Trophoblast cell (in vitro differentiated cells and primary cell): ENCODE measurements around the gene RGS10.

ENCODE experiments used
- DNase-seq, 2 donors: peaks; one replicate each; pipeline ENCODE4 v3.0.0-alpha.2; 2016
- H2AFZ ChIP-seq: 2 replicates; pipeline ENCODE4 v1.6.1; 2013; ENCODE audit warnings: low read length, moderate library complexity, mild to moderate bottlenecking; ENCODE audit not compliant: insufficient read depth, poor library complexity
- H2AK5ac ChIP-seq: 2 replicates; pipeline ENCODE4 v1.6.1; 2013; ENCODE audit warnings: mild to moderate bottlenecking, low read length
- H2BK120ac ChIP-seq: 2 replicates; pipeline ENCODE4 v1.6.1; 2013; ENCODE audit warnings: low read length, mild to moderate bottlenecking, moderate library complexity; ENCODE audit not compliant: insufficient read depth, poor library complexity
- H2BK12ac ChIP-seq: 2 replicates; pipeline ENCODE4 v1.6.1; 2013; ENCODE audit warnings: mild to moderate bottlenecking, low read length, moderate library complexity
- H2BK5ac ChIP-seq: 2 replicates; pipeline ENCODE4 v1.6.1; 2013; ENCODE audit warnings: low read length, low read depth, moderate library complexity, mild to moderate bottlenecking; ENCODE audit not compliant: poor library complexity
- H3K14ac ChIP-seq: 2 replicates; pipeline ENCODE4 v1.6.1; 2013; ENCODE audit warnings: mild to moderate bottlenecking, low read length
- H3K18ac ChIP-seq: 2 replicates; pipeline ENCODE4 v1.6.1; 2013; ENCODE audit warnings: mild to moderate bottlenecking, low read length
- H3K23ac ChIP-seq: 2 replicates; pipeline ENCODE4 v1.6.1; 2013; ENCODE audit warnings: low read length
- H3K27ac ChIP-seq: 2 replicates; pipeline ENCODE4 v1.5.1; 2013; ENCODE audit warnings: low read depth, mild to moderate bottlenecking, inconsistent platforms, low read length, moderate library complexity
- H3K27me3 ChIP-seq: 2 replicates; pipeline ENCODE4 v1.6.1; 2013; ENCODE audit warnings: inconsistent platforms, mild to moderate bottlenecking, low read length, moderate library complexity; ENCODE audit not compliant: insufficient read depth
- H3K36me3 ChIP-seq, 2 experiments: 1 replicate in 1 of 2; 2 replicates in 1 of 2; pipeline ENCODE4 v1.6.1; 2013; ENCODE audit warnings: low read length in 2 of 2, mild to moderate bottlenecking in 2 of 2, moderate library complexity in 1 of 2; ENCODE audit not compliant: insufficient read depth in 2 of 2, control insufficient read depth in 1 of 2
- H3K4ac ChIP-seq: 2 replicates; pipeline ENCODE4 v1.6.1; 2013; ENCODE audit warnings: low read depth, mild to moderate bottlenecking, low read length, moderate library complexity
- H3K4me1 ChIP-seq, 2 experiments: 1 replicate in 1 of 2; 2 replicates in 1 of 2; pipeline ENCODE4 v1.6.1; 2013; ENCODE audit warnings: low read length in 2 of 2, mild to moderate bottlenecking in 2 of 2, moderate library complexity in 1 of 2; ENCODE audit not compliant: insufficient read depth in 2 of 2, control insufficient read depth in 1 of 2
- H3K4me2 ChIP-seq: 2 replicates; pipeline ENCODE4 v1.6.1; 2013; ENCODE audit warnings: inconsistent platforms, mild to moderate bottlenecking, low read length, moderate library complexity
- H3K4me3 ChIP-seq: 2 replicates; pipeline ENCODE4 v1.5.1; 2013; ENCODE audit warnings: mild to moderate bottlenecking, low read depth, low read length, inconsistent platforms
- H3K79me1 ChIP-seq: one replicate; pipeline ENCODE4 v1.6.1; 2013; ENCODE audit warnings: low read length
- H3K79me2 ChIP-seq: 2 replicates; pipeline ENCODE4 v1.6.1; 2013; ENCODE audit warnings: low read length, mild to moderate bottlenecking; ENCODE audit not compliant: control insufficient read depth, insufficient read depth, poor library complexity
- H3K9ac ChIP-seq: 2 replicates; pipeline ENCODE4 v1.6.1; 2013; ENCODE audit warnings: mild to moderate bottlenecking, low read length
- H3K9me3 ChIP-seq: 2 replicates; pipeline ENCODE4 v1.6.1; 2013; ENCODE audit warnings: low read depth, mild to moderate bottlenecking, control low read depth, inconsistent platforms, low read length; ENCODE audit not compliant: insufficient read depth
- H4K12ac ChIP-seq: 2 replicates; pipeline ENCODE4 v1.6.1; 2013; ENCODE audit warnings: low read depth, mild to moderate bottlenecking, low read length, moderate library complexity
- H4K8ac ChIP-seq: 2 replicates; pipeline ENCODE4 v1.6.1; 2013; ENCODE audit warnings: low read depth, mild to moderate bottlenecking, low read length, moderate library complexity
- H4K91ac ChIP-seq: one replicate; pipeline ENCODE4 v1.6.1; 2013; ENCODE audit warnings: low read depth, mild to moderate bottlenecking, low read length, moderate library complexity
- WGBS: extraction: QIAGEN DNeasy Blood & Tissue Kit; methylation state at CpG from one replicate; pipeline ENCODE4 v1.1.7; 2013; ENCODE audit warnings: missing lambda C conversion rate; ENCODE audit not compliant: insufficient read length, insufficient coverage; ENCODE audit errors: extremely low coverage; 5-methylcytosine and 5-hydroxymethylcytosine counted together

RGS10 gene

GRCh38 chr10:119468542-119469324, 73.8 kb downstream of the RGS10 start:
- Histone ChIP-seq H4K12ac (no peak overlapping the region), H3K4me2 (no peak overlapping the region), H3K79me1 (no peaks in the 10 kb centered on the region), H3K4me3 (no peak overlapping the region), H2BK120ac (no peak overlapping the region), H2BK12ac (no peak overlapping the region), H3K9me3 (peaks cover 5% of the 10 kb centered on the region), H3K23ac (no peak overlapping the region), H3K27me3 (no peaks in the 10 kb centered on the region), H3K18ac (no peak overlapping the region), H3K27ac (no peak overlapping the region), H2BK5ac (no peak overlapping the region), H2AFZ (no peak overlapping the region), H3K14ac (no peak overlapping the region), H3K79me2 (no peaks in the 10 kb centered on the region), H4K91ac (no peak overlapping the region), H3K9ac (no peak overlapping the region), H3K4ac (no peak overlapping the region), H4K8ac (no peak overlapping the region), H2AK5ac (no peak overlapping the region), H3K4me1 (no peaks in the 10 kb centered on the region), H3K36me3 (no peaks in the 10 kb centered on the region)
- WGBS = no CpG with 5 or more reads among the region's 13 CpGs
- DNase-seq = no peak

GRCh38 chr10:119466655-119467054, 75.9 kb downstream of the RGS10 start:
- Histone ChIP-seq H3K4me3 (no peak overlapping the region), H3K14ac (no peak overlapping the region), H4K91ac (no peak overlapping the region), H3K4me1 (no peaks in the 10 kb centered on the region), H4K12ac (no peak overlapping the region), H2AFZ (no peak overlapping the region), H3K79me2 (no peaks in the 10 kb centered on the region), H3K9ac (no peak overlapping the region), H2BK12ac (no peak overlapping the region), H3K27ac (no peak overlapping the region), H3K18ac (no peak overlapping the region), H3K36me3 (no peaks in the 10 kb centered on the region), H2AK5ac (no peak overlapping the region), H3K23ac (no peak overlapping the region), H3K9me3 (peaks cover 3% of the 10 kb centered on the region), H3K4ac (no peak overlapping the region), H3K27me3 (no peaks in the 10 kb centered on the region), H3K79me1 (no peaks in the 10 kb centered on the region), H2BK5ac (no peak overlapping the region), H2BK120ac (no peak overlapping the region), H3K4me2 (no peak overlapping the region), H4K8ac (no peak overlapping the region)
- DNase-seq = no peak
- no CpG with 5 or more reads among the region's 7 CpGs for WGBS

- Histone ChIP-seq H3K27ac (no peak overlapping the region), H2AFZ (no peak overlapping the region), H3K9ac (no peak overlapping the region), H3K79me2 (no peaks in the 10 kb centered on the region), H3K14ac (no peak overlapping the region), H3K9me3 (peaks cover 3% of the 10 kb centered on the region), H2AK5ac (no peak overlapping the region), H4K12ac (no peak overlapping the region), H3K79me1 (no peaks in the 10 kb centered on the region), H2BK5ac (no peak overlapping the region), H4K91ac (no peak overlapping the region), H3K27me3 (no peaks in the 10 kb centered on the region), H3K36me3 (no peaks in the 10 kb centered on the region), H3K4ac (no peak overlapping the region), H3K18ac (no peak overlapping the region), H3K4me1 (no peaks in the 10 kb centered on the region), H3K23ac (no peak overlapping the region), H3K4me2 (no peak overlapping the region), H3K4me3 (no peak overlapping the region), H2BK120ac (no peak overlapping the region), H2BK12ac (no peak overlapping the region), H4K8ac (no peak overlapping the region)
- whole genome bisulfite sequencing = no CpG with 5 or more reads among the region's 10 CpGs
- DNase-seq = no peak
Observed at GRCh38 chr10:119466076-119466475, 76.4 kb downstream of the RGS10 start.

- no peak overlapping the region for H2AK5ac ChIP-seq
- no peak overlapping the region for H3K14ac ChIP-seq
- peaks cover 3% of the 10 kb centered on the region for H3K9me3 ChIP-seq
- H2BK5ac ChIP-seq = no peak overlapping the region
- H2AFZ ChIP-seq = no peak overlapping the region
- H3K4me1 ChIP-seq = no peaks in the 10 kb centered on the region
- H3K9ac ChIP-seq = no peak overlapping the region
- no peak overlapping the region for H2BK12ac ChIP-seq
- no peaks in the 10 kb centered on the region for H3K79me1 ChIP-seq
- H3K4me3 ChIP-seq = no peak overlapping the region
- no peak overlapping the region for H3K23ac ChIP-seq
- H3K18ac ChIP-seq = no peak overlapping the region
- no peak overlapping the region for H4K12ac ChIP-seq
- H3K27me3 ChIP-seq = no peaks in the 10 kb centered on the region
- H3K36me3 ChIP-seq = no peaks in the 10 kb centered on the region
- H2BK120ac ChIP-seq = no peak overlapping the region
- no peaks in the 10 kb centered on the region for H3K79me2 ChIP-seq
- no peak overlapping the region for H3K4ac ChIP-seq
- no peak for DNase-seq
- H4K8ac ChIP-seq = no peak overlapping the region
- no peak overlapping the region for H3K4me2 ChIP-seq
- no peak overlapping the region for H4K91ac ChIP-seq
- no peak overlapping the region for H3K27ac ChIP-seq
- 100% methylated on average over 4 of the region's 4 CpGs for WGBS
Observed at GRCh38 chr10:119465085-119465484, 77.4 kb downstream of the RGS10 start.
